Stomach (tissue), 19 donors: Measurements from ENCODE around the gene OR4K17. TPM values are rescaled to one million over a fixed set of nuclear protein-coding genes. Genes with fewer than 3 reads are reported as not detected.
"Not testable (repeated sequence)": the region's sequence is repeated elsewhere in the genome, so short reads cannot be mapped to it uniquely, and the experiment has no call there.

ENCODE experiments used
- DNase-seq, 2 donors: peaks; one replicate each; pipeline versions ENCODE4 v3.0.0 to v3.0.0-alpha.2; 2013 to 2019
- H3K27ac ChIP-seq, 5 donors: fragments of 200-600 bp in 4 of 5; sonication (generic) in 4 of 5; one replicate each; pipeline ENCODE4 v1.5.1; 2013 to 2019; ENCODE audit warnings: mild to moderate bottlenecking in 1 of 5, moderate library complexity in 1 of 5
- H3K27me3 ChIP-seq, 3 donors: fragments of 200-600 bp; sonication (generic); one replicate each; pipeline ENCODE4 v1.5.1; 2017 to 2019; ENCODE audit warnings: mixed run types in 1 of 3
- H3K36me3 ChIP-seq, 4 donors: fragments of 200-600 bp; sonication (generic); 1 replicate in 3 of 4; 2 replicates in 1 of 4; pipeline ENCODE4 v1.5.1; 2016 to 2019
- H3K4me1 ChIP-seq, 4 donors: fragments of 200-600 bp; sonication (generic); one replicate each; pipeline ENCODE4 v1.5.1; 2016 to 2019
- H3K4me3 ChIP-seq, 4 donors: fragments of 200-600 bp; sonication (generic) in 3 of 4; one replicate each; pipeline ENCODE4 v1.5.1; 2016 to 2019; ENCODE audit warnings: mild to moderate bottlenecking in 1 of 4
- H3K9me3 ChIP-seq, 4 donors: fragments of 200-600 bp; sonication (generic); one replicate each; pipeline ENCODE4 v1.5.1; 2016 to 2019
- CTCF ChIP-seq, 7 experiments: fragments of 450-650 bp in 4 of 7; fragments of 200-600 bp in 3 of 7; sonication (generic) in 3 of 7; IDR thresholded peaks; one replicate each; pipeline ENCODE4 v1.5.1; 2016 to 2019; ENCODE audit warnings: antibody characterized with exemption in 7 of 7, control low read depth in 2 of 7, mild to moderate bottlenecking in 1 of 7
- EP300 ChIP-seq: sonication (generic); formaldehyde crosslinking; IDR thresholded peaks from one replicate; pipeline ENCODE4 v1.6.1; 2017; ENCODE audit warnings: antibody characterized with exemption
- POLR2A ChIP-seq, 4 donors: fragments of 450-650 bp; IDR thresholded peaks; one replicate each; pipeline ENCODE4 v1.6.1; 2016; ENCODE audit warnings: antibody characterized with exemption in 4 of 4, control low read depth in 2 of 4, mild to moderate bottlenecking in 1 of 4, moderate library complexity in 1 of 4
- POLR2AphosphoS5 ChIP-seq, 3 donors: sonication (generic); formaldehyde crosslinking; IDR thresholded peaks; one replicate each; pipeline ENCODE4 v1.6.1; 2016; ENCODE audit warnings: antibody characterized with exemption in 3 of 3
- WGBS, 5 donors: extraction: QIAGEN DNeasy Blood & Tissue Kit in 3 of 5; methylation state at CpG; one replicate each; pipeline versions ENCODE4 v1.1.5 to v1.1.7; 2013 to 2018; 5-methylcytosine and 5-hydroxymethylcytosine counted together
- intact Hi-C: fragments of 100-400 bp; cut with DNase I; formaldehyde crosslinking; loops from one replicate; pipeline ENCODE4 v1.15.1; 2023; ENCODE audit warnings: low total_unique reads
- long read RNA-seq, 10 donors: transcript quantifications; one replicate each; lab custom pipeline, GENCODE V29; 2026
- polyA plus RNA-seq, 3 donors: library from polyadenylated mRNA; stranded (reverse); fragments of 200-250 nt; gene quantifications; one replicate each; pipeline ENCODE4 v1.2.3, GENCODE V29; 2013
- total RNA-seq, 5 donors: library from RNA; depleted of rRNA; stranded (reverse); fragments of >200 nt; gene quantifications; one replicate each; pipeline versions ENCODE4 v1.1.0 to v1.2.3, GENCODE V29; 2014 to 2016
- donor health status: healthy with polysubstance abuse.
- donor health status: Bipolar disorder and iron deficiency.
- donor health status: healthy.

OR4K17 gene
- not detected for total RNA-seq
- polyA plus RNA-seq: not detected
- long read RNA-seq, donor 1: 0 reads
- long read RNA-seq, donor 2: 0 reads
- long read RNA-seq, donor 3: 0 reads
- long read RNA-seq, donor 4: 0 reads
- long read RNA-seq, donor 5: 0 reads
- long read RNA-seq, donor 6: 0 reads
- long read RNA-seq, donor 7: 0 reads
- long read RNA-seq, donor 8: 0 reads
- long read RNA-seq, donor 9: 0 reads
- long read RNA-seq, donor 10: 0 reads

- intact Hi-C loops: no loop called here
- Histone ChIP-seq H3K9me3 (no peaks in the 10 kb centered on the region), H3K36me3 (no peaks in the 10 kb centered on the region), H3K27me3 (no peaks in the 10 kb centered on the region), H3K27ac (no peak within 1 kb of the TSS), H3K4me1 (no peaks in the 10 kb centered on the region), H3K4me3 (no peak within 1 kb of the TSS)
- WGBS, 5 donors: 43 to 71% (median 53%) methylated on average over 3 of the region's 3 CpGs
- no peak for DNase-seq
- TF ChIP-seq CTCF (IDR thresholded peaks at IDR 0.05) (no peak), POLR2A (IDR thresholded peaks at IDR 0.05) (no peak), POLR2AphosphoS5 (IDR thresholded peaks at IDR 0.05) (no peak), EP300 (no peak)
Measured at GRCh38 chr14:20110438-20110837, at the start of gene OR4K17. Gene OR4K17, plus strand, starts transcription at chr14:20110739. Its CDS starts 6,761 bp downstream, at chr14:20117500.

GRCh38 chr14:20092050-20092449 lies 18.5 kb upstream of the OR4K17 start:
- Histone ChIP-seq H3K27ac (no peak overlapping the region), H3K27me3 (no peaks in the 10 kb centered on the region), H3K36me3 (no peaks in the 10 kb centered on the region), H3K4me1 (no peaks in the 10 kb centered on the region), H3K4me3 (no peak overlapping the region), H3K9me3 (no peaks in the 10 kb centered on the region)
- no peak for DNase-seq
- TF ChIP-seq POLR2AphosphoS5 (IDR thresholded peaks at IDR 0.05) (no peak), POLR2A (IDR thresholded peaks at IDR 0.05) (no peak), EP300 (no peak), CTCF (IDR thresholded peaks at IDR 0.05) (no peak)
- 21 to 46% (median 39%) methylated on average over 4 of the region's 4 CpGs for WGBS, 5 donors
- intact Hi-C loops: no loop called here

GRCh38 chr14:20093442-20093841 lies 17.1 kb upstream of the OR4K17 start:
- DNase-seq: no peak
- Histone ChIP-seq H3K4me3 (no peak overlapping the region), H3K27ac (no peak overlapping the region), H3K27me3 (no peaks in the 10 kb centered on the region), H3K9me3 (no peaks in the 10 kb centered on the region), H3K36me3 (no peaks in the 10 kb centered on the region), H3K4me1 (no peaks in the 10 kb centered on the region)
- intact Hi-C loops: no loop called here
- 24 to 35% (median 32%) methylated on average over 4 of the region's 4 CpGs for WGBS, 5 donors
- TF ChIP-seq POLR2A (IDR thresholded peaks at IDR 0.05) (no peak), CTCF (IDR thresholded peaks at IDR 0.05) (no peak)

GRCh38 chr14:20098926-20099770 lies 11.4 kb upstream of the OR4K17 start:
- intact Hi-C loops, DNase-seq, H3K27me3 ChIP-seq, H3K4me3 ChIP-seq, H3K4me1 ChIP-seq, H3K36me3 ChIP-seq, H3K27ac ChIP-seq: not testable (repeated sequence)
- peaks cover 0 to 17% (median 7%) of the 10 kb centered on the region in 4 donors for H3K9me3 ChIP-seq
- 85 to 96% (median 89%) methylated on average over 14 to 32 of the region's 32 CpGs for WGBS, 5 donors

GRCh38 chr14:20112321-20112720 lies 1.8 kb downstream of the OR4K17 start:
- H3K27ac ChIP-seq: no peak overlapping the region
- H3K36me3 ChIP-seq: no peaks in the 10 kb centered on the region
- no peak overlapping the region for H3K4me3 ChIP-seq
- TF ChIP-seq EP300 (no peak), CTCF (IDR thresholded peaks at IDR 0.05) (no peak), POLR2AphosphoS5 (IDR thresholded peaks at IDR 0.05) (no peak), POLR2A (IDR thresholded peaks at IDR 0.05) (no peak)
- intact Hi-C loops: no loop called here
- no peaks in the 10 kb centered on the region for H3K4me1 ChIP-seq
- no peak for DNase-seq
- H3K27me3 ChIP-seq: no peaks in the 10 kb centered on the region
- WGBS, 5 donors: 74 to 85% (median 80%) methylated on average over 3 of the region's 3 CpGs
- H3K9me3 ChIP-seq: peaks cover 0 to 11% (median 0%) of the 10 kb centered on the region in 4 donors
